K562 (cell line): ENCODE results near the gene CNNM2. TPM values are rescaled to one million over a fixed set of nuclear protein-coding genes. Genes with fewer than 3 reads are reported as not detected.

Experiments
- ATAC-seq: fragments of 200-7000 bp; cut with Tn5 transposase; 3 replicates; pipeline ENCODE4 v1.9.1; 2020; ENCODE audit warnings: moderate library complexity
- BruUV-seq: library from RNA; stranded (reverse); fragments of 400-500 nt; replicated peaks from 2 replicates; lab custom pipeline; 2021; lab: Mats Ljungman, UMichigan
- CTCF ChIA-PET: fragments of 300-600 bp; formaldehyde crosslinking; extraction: SDS; loops from one replicate; lab custom pipeline; 2021; ENCODE audit warnings: low intra/inter-chr PET ratio; lab: Yijun Ruan, JAX
- POLR2A ChIA-PET: fragments of 300-600, 350-650 bp; sonication (Branson Sonifier 250); formaldehyde crosslinking; extraction: SDS; loops from one replicate; lab custom pipeline; 2021; ENCODE audit warnings: antibody characterized with exemption, inconsistent platforms; lab: Yijun Ruan, JAX
- DNase-seq, 4 experiments: peaks; one replicate each; pipeline versions ENCODE4 v3.0.0 to v3.0.0-alpha.2; 2011 to 2018; ENCODE audit warnings: low spot score in 3 of 4, mixed read lengths in 3 of 4; ENCODE audit errors: extremely low read depth in 1 of 4
- FAIRE-seq: peaks from 2 replicates; lab custom pipeline; 2011; peaks lifted over from hg19 to GRCh38; lab: Jason Lieb, UNC
- H2AFZ ChIP-seq: 2 replicates; pipeline ENCODE4 v1.6.0; 2011; ENCODE audit warnings: low read depth, low read length, control low read depth, inconsistent platforms
- H3K27ac ChIP-seq: fragments of 200-600 bp; 3 replicates; pipeline ENCODE4 v1.8.0; 2011; ENCODE audit warnings: low read depth, mild to moderate bottlenecking, control low read depth, inconsistent platforms, low read length, moderate library complexity, mixed read lengths; ENCODE audit errors: extremely low read depth
- H3K27me3 ChIP-seq, 2 experiments: fragments of 300-600 bp in 1 of 2; 2 replicates in 1 of 2; 3 replicates in 1 of 2; pipeline versions ENCODE4 v1.6.0 to v1.8.0; 2011; ENCODE audit warnings: inconsistent platforms in 2 of 2, low read length in 2 of 2, mild to moderate bottlenecking in 1 of 2, mixed read lengths in 1 of 2, moderate library complexity in 1 of 2; ENCODE audit not compliant: control insufficient read depth in 2 of 2, insufficient read depth in 2 of 2
- H3K36me3 ChIP-seq: fragments of 300-600 bp; 3 replicates; pipeline ENCODE4 v1.8.0; 2011; ENCODE audit warnings: mild to moderate bottlenecking, low read length, inconsistent platforms; ENCODE audit not compliant: control insufficient read depth, insufficient read depth
- H3K4me1 ChIP-seq, 2 experiments: fragments of 200-600 bp in 1 of 2; replicated peaks in 1 of 2; 2 replicates in 1 of 2; 3 replicates in 1 of 2; pipeline versions ENCODE4 v1.5.1 to v1.8.0; 2011; ENCODE audit warnings: inconsistent platforms in 2 of 2, low read length in 2 of 2, mild to moderate bottlenecking in 1 of 2, mixed read lengths in 1 of 2, moderate library complexity in 1 of 2; ENCODE audit not compliant: control insufficient read depth in 2 of 2, insufficient read depth in 2 of 2
- H3K4me2 ChIP-seq: 2 replicates; pipeline ENCODE4 v1.6.1; 2011; ENCODE audit warnings: low read length, control low read depth, inconsistent platforms, mixed read lengths; ENCODE audit not compliant: insufficient read depth
- H3K4me3 ChIP-seq: fragments of 200-600 bp; sonication (generic), shearing (Covaris generic); 2 replicates; pipeline ENCODE4 v1.5.1; 2016; ENCODE audit warnings: control low read depth, inconsistent platforms
- H3K79me2 ChIP-seq: fragments of 200-600 bp; 3 replicates; pipeline ENCODE4 v1.8.0; 2011; ENCODE audit warnings: low read length, inconsistent platforms; ENCODE audit not compliant: control insufficient read depth, insufficient read depth
- H3K9ac ChIP-seq, 2 experiments: 2 replicates each; pipeline versions ENCODE4 v1.6.0 to v1.6.1; 2011; ENCODE audit warnings: low read depth in 2 of 2, low read length in 2 of 2, control low read depth in 1 of 2, inconsistent platforms in 1 of 2, mild to moderate bottlenecking in 1 of 2, mixed read lengths in 1 of 2; ENCODE audit not compliant: insufficient read depth in 1 of 2
- H3K9me1 ChIP-seq: one replicate; pipeline ENCODE4 v1.6.0; 2011; ENCODE audit warnings: inconsistent platforms, mild to moderate bottlenecking, low read length, moderate library complexity; ENCODE audit not compliant: control insufficient read depth, insufficient read depth
- H3K9me3 ChIP-seq: replicated peaks from 2 replicates; pipeline ENCODE4 v1.5.1; 2011; ENCODE audit warnings: low read depth, low read length, inconsistent platforms; ENCODE audit not compliant: control insufficient read depth, insufficient read depth
- H4K20me1 ChIP-seq: replicated peaks from 2 replicates; pipeline ENCODE4 v1.6.1; 2011; ENCODE audit warnings: low read length, inconsistent platforms, mixed read lengths; ENCODE audit not compliant: control insufficient read depth, insufficient read depth
- ASH1L ChIP-seq: fragments of 450-650 bp; IDR thresholded peaks from 2 replicates; pipeline ENCODE4 v1.6.1; 2018; ENCODE audit warnings: borderline replicate concordance, mild to moderate bottlenecking, low read depth; ENCODE audit not compliant: partially characterized antibody
- BMI1 ChIP-seq: fragments of 150-350 bp; IDR thresholded peaks from 2 replicates; pipeline ENCODE4 v1.6.1; 2014; ENCODE audit warnings: low read length
- CREB5 ChIP-seq: fragments of 250-450 bp; sonication (Bioruptor Pico); IDR thresholded peaks from 2 replicates; pipeline ENCODE4 v1.5.0; 2020; ENCODE audit warnings: mild to moderate bottlenecking
- DPF2 ChIP-seq: fragments of 450-650 bp; IDR thresholded peaks from 2 replicates; pipeline ENCODE4 v1.6.1; 2016
- FOXJ2 ChIP-seq: fragments of 200-800 bp; sonication (Bioruptor generic); IDR thresholded peaks from 2 replicates; pipeline ENCODE4 v1.6.1; 2016; ENCODE audit warnings: missing genetic modification characterization, missing compliant biosample characterization
- HDAC1 ChIP-seq, 2 experiments: fragments of 450-650 bp; IDR thresholded peaks; 2 replicates each; pipeline ENCODE4 v1.6.1; 2016 to 2017; ENCODE audit warnings: inconsistent platforms in 1 of 2, mild to moderate bottlenecking in 1 of 2, moderate library complexity in 1 of 2
- HNRNPL ChIP-seq: fragments of 200-400 bp; formaldehyde crosslinking; IDR thresholded peaks from 2 replicates; pipeline ENCODE4 v1.6.1; 2017; ENCODE audit warnings: low read depth, mild to moderate bottlenecking, low read length
- KAT2B ChIP-seq: IDR thresholded peaks from one replicate; pipeline ENCODE4 v1.6.1; 2012; ENCODE audit warnings: low read depth, mild to moderate bottlenecking, control low read depth, inconsistent platforms, low read length, moderate library complexity
- KAT7 ChIP-seq: sonication (generic); formaldehyde crosslinking; IDR thresholded peaks from 2 replicates; pipeline ENCODE4 v1.8.0; 2022; ENCODE audit warnings: missing genetic modification reagents, mild to moderate bottlenecking, borderline replicate concordance
- MCM3 ChIP-seq: fragments of 450-650 bp; IDR thresholded peaks from 2 replicates; pipeline ENCODE4 v1.6.1; 2016
- NR3C1 ChIP-seq: sonication (generic); formaldehyde crosslinking; IDR thresholded peaks from 2 replicates; pipeline ENCODE4 v1.8.1; 2022; ENCODE audit warnings: missing genetic modification reagents
- RREB1 ChIP-seq: fragments of 250-450 bp; sonication (Bioruptor Pico); IDR thresholded peaks from 2 replicates; pipeline ENCODE4 v1.4.0; 2020
- SP2 ChIP-seq: IDR thresholded peaks from 2 replicates; pipeline ENCODE4 v1.6.1; 2011; ENCODE audit warnings: mild to moderate bottlenecking, low read depth, low read length, moderate library complexity; ENCODE audit not compliant: poor library complexity, severe bottlenecking; ENCODE audit errors: extremely low read depth
- THRA ChIP-seq: fragments of 450-650 bp; IDR thresholded peaks from 2 replicates; pipeline ENCODE4 v1.6.1; 2017; ENCODE audit warnings: mild to moderate bottlenecking, moderate library complexity
- ZNF134 ChIP-seq: fragments of 250-450 bp; sonication (Bioruptor Pico); conservative IDR thresholded peaks from 2 replicates; pipeline ENCODE4 v1.4.0; 2020
- ZNF165 ChIP-seq: fragments of 250-450 bp; sonication (Bioruptor Pico); IDR thresholded peaks from 2 replicates; pipeline ENCODE4 v1.4.0; 2020; ENCODE audit warnings: borderline replicate concordance
- ZNF695 ChIP-seq: fragments of 450-650 bp; formaldehyde crosslinking; IDR thresholded peaks from 2 replicates; pipeline ENCODE4 v1.4.0; 2020; ENCODE audit warnings: mild to moderate bottlenecking, moderate library complexity
- WGBS: fragments of 100-300 bp; shearing (Covaris generic); methylation state at CpG from one replicate; pipeline ENCODE4 v1.1.6; 2016; ENCODE audit warnings: low coverage, mixed read lengths; ENCODE audit not compliant: insufficient coverage; ENCODE audit errors: missing lambda C conversion rate; 5-methylcytosine and 5-hydroxymethylcytosine counted together
- in situ Hi-C: fragments of 300-500 bp; cut with MboI; formaldehyde crosslinking; loops from 4 replicates; pipeline ENCODE4 v1.15.0; 2018; ENCODE audit warnings: inconsistent platforms, mixed read lengths
- intact Hi-C: fragments of 100-400 bp; cut with micrococcal nuclease; formaldehyde crosslinking; loops from 2 replicates; pipeline ENCODE4 v1.14.2; 2022
- polyA plus RNA-seq, 8 experiments: library from polyadenylated mRNA; depleted of rRNA in 4 of 8; stranded (reverse) in 5 of 8; unstranded in 3 of 8; fragments of >200 nt; fragmentation: Nextera tagmentation in 2 of 8; fragmentation: Illumina TruSeq in 1 of 8; extraction: Ambion mirVana in 2 of 8; extraction: Trizol in 1 of 8; gene quantifications; 2 replicates each; pipeline versions ENCODE4 v1.2.1 to v1.2.3, GENCODE V29; 2011 to 2014; ENCODE audit warnings: inconsistent platforms in 1 of 8, missing spikeins in 1 of 8
- total RNA-seq, 7 experiments: library from RNA; depleted of rRNA in 6 of 7; stranded (reverse); fragments of >200 nt in 6 of 7; fragmentation: Illumina TruSeq in 2 of 7; extraction: Trizol in 2 of 7; gene quantifications; 2 replicates each; pipeline versions ENCODE4 v1.2.1 to v1.2.3, GENCODE V29; 2011 to 2021; ENCODE audit warnings: low replicate concordance in 1 of 7

The CNNM2 gene
- total and polyA plus RNA-seq, 9 of the 15 experiments (the other 6 are each of a cell fraction or from before 2014, with no cell fraction given): 0.21 to 5.0 (median 1.3) TPM

GRCh38 chr10:102951316-102951715, 33.2 kb downstream of the CNNM2 start:
- DNase-seq: no peak
- POLR2A ChIA-PET: interaction anchor here (0.6 kb wide), 1 partner anchor 354 kb away, joined by 3 read pairs; no protein-coding TSS in a partner anchor
- H3K4me1 ChIP-seq: peaks cover 5 to 10% of the 10 kb centered on the region in 2 experiments; a peak in 4 of 5 replicates
- no peak for ATAC-seq
- TF ChIP-seq KAT7: no peak
- TF ChIP-seq NR3C1 (CRISPR knock-in tag): no peak
- no peak for TF ChIP-seq SP2
- no peak for TF ChIP-seq ZNF165 (CRISPR knock-in tag)
- TF ChIP-seq KAT2B: no peak
- no peak for TF ChIP-seq BMI1
- no peak for TF ChIP-seq ASH1L
- TF ChIP-seq CREB5: no peak
- no peak for TF ChIP-seq ZNF134 (CRISPR knock-in tag)
- TF ChIP-seq MCM3: no peak
- TF ChIP-seq HDAC1 (IDR thresholded peaks at IDR 0.05): no peak
- no peak for TF ChIP-seq FOXJ2 (tag)
- TF ChIP-seq ZNF695 (CRISPR knock-in tag): no peak
- no peak for TF ChIP-seq THRA
- TF ChIP-seq HNRNPL: no peak
- TF ChIP-seq DPF2: no peak
- no peak for TF ChIP-seq RREB1
- 55% methylated on average over 3 of the region's 3 CpGs for WGBS
- no TSS peak for BruUV-seq
- H3K79me2 ChIP-seq: no peaks in the 10 kb centered on the region
- H3K27ac ChIP-seq: no peak overlapping the region
- no peaks in the 10 kb centered on the region for H3K36me3 ChIP-seq
- CTCF ChIA-PET: no interaction called here
- no peaks in the 10 kb centered on the region for H3K27me3 ChIP-seq
- H3K4me2 ChIP-seq: no peak overlapping the region
- H2AFZ ChIP-seq: no peak overlapping the region
- intact Hi-C loops (no loop called here), in situ Hi-C loops (no loop called here)
- no peak for FAIRE-seq
- no peak overlapping the region for H3K9ac ChIP-seq
- no peaks in the 10 kb centered on the region for H4K20me1 ChIP-seq
- H3K9me1 ChIP-seq: no peaks in the 10 kb centered on the region
- H3K9me3 ChIP-seq: no peaks in the 10 kb centered on the region
- no peak overlapping the region for H3K4me3 ChIP-seq
